Measurements from ENCODE around the gene HESX1. TPM values are rescaled to one million over a fixed set of nuclear protein-coding genes. Genes with fewer than 3 reads are reported as not detected.

HESX1 gene
- 1.6 TPM in 1 of 2 replicates, not detected in the other for total RNA-seq (2014; rRNA removed; shearing (Covaris generic))
- 2.7 TPM in 1 of 2 replicates, not detected in the other for polyA plus RNA-seq (2014; cell fraction: nucleus; rRNA removed)

DNA sequence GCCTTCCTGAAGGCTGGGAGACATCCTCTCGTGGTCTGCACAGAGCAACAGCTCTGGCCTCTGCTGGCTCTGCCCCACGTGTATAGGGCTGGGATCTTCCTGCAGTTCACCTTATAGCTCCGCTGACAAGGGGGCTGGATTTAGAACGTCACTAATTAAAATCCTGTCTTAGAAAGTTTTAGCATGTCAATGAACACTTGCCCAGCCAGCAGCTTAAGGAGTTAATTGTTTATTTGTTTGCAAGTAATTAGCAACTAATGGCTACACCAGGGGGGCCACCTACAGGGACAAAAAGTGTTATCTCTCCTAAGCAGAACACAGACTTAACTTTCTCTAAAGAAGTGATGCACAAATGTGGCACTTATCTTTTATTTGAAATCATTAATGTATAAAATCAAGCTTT is at the start of gene HESX1:
Gene HESX1, minus strand, starts transcription at position 84 of the 403 bp plus-strand sequence. Its CDS starts 60 bp downstream, at position 24.
- no peak for DNase-seq (ENCODE audit: extremely low read depth, low read depth)

DNA sequence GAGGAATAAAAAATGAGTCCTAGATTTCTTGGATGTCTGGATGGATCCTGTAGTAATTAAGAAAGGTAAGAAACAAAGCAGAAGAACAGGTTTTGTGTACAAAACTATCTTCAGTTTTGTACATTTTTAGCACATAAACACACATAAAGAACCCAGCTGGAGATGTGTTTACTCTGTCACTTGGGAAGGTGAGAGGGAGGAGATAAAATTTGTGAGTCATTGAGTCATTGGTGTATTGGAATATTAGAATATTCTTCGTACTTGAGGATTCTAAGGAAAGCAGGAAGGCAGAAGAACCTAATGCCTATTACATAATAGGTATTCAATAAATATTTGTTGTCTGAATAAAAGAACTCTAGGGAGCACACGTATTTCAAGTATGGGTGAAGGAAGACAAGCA is 45.2 kb upstream of the HESX1 start:
- no peak for DNase-seq (ENCODE audit: extremely low read depth, low read depth)

DNA sequence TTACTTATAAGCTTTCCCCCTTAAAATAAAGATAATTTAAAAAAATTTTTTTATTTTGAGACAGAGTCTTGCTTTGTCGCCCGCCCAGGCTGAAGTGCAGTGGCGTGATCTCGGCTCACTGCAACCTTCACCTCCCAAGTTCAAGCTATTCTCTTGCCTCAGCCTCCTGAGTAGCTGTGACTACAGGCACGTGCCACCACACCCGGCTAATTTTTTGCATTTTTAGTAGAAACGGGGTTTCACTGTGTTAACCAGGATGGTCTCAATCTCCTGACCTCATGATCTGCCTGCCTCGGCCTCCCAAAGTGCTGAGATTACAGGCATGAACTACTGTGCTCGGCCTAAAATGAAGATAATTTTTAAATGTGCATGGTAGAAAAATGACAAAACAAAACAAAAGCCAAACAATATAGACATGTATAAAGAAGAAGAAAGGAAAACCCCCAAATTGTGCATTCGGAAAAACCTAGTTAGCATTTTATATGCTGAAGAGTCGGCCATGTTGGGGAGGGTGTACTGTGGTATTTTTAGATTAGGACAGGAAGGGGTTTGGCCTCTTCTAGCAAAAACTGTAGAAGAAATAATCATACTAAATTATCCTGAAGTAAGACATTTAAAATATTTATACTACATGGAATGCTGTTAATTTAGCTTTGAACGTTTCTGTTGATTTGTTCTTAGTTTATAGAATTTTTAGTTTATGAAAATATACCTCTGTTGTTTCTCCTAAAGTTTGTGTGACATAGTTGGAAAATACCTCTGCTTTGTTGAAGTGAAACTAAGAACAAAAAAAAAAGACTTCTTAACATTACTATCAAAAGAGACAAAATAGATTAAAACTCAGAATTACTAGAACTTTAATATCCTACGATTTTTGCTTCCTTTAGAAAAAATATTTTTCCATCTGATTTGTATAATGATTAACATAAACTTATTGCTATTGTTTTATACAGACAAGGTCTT is 35.1 kb upstream of the HESX1 start:
- no peak for DNase-seq (ENCODE audit: extremely low read depth, low read depth)

DNA sequence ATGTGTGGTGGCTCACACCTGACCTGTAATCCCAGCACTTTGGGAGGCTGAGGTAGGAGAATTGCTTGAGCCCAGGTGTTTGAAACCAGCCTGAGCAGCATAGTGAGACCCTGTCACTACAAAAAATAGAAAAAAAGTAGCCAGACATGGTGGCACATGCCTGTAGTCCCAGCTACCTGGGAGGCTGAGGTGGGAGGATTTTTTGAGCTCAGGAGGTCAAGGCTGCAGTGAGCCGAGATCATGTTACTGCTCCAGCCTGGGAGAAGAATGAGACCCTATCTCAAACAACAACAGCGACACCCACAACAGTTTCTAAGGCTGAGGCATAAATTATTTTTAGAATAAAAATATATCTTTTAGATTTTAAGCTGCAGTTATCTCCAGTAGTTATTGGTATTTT is 34.0 kb upstream of the HESX1 start:
- DNase-seq (ENCODE audit: extremely low read depth, low read depth) = no peak

DNA sequence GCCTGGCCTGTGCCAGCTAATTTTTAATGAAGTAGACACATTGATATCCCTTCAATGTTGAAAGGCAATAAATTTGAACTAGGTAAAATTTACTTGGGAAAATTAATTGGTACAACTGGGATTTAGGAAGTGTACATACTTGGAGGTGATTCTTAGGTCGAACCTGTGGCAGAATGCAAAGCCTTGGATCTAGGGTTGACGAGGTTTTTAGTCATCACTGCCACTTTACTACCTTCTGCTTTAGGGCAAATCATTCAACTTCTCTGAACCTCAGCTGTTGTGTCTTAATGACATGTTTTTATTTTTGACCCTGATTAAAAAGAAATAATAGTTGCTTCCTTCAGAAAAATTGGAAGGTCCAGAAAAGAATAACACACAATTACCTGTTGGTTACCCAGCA is 30.2 kb upstream of the HESX1 start:
- DNase-seq (ENCODE audit: extremely low read depth, low read depth) = no peak

DNA sequence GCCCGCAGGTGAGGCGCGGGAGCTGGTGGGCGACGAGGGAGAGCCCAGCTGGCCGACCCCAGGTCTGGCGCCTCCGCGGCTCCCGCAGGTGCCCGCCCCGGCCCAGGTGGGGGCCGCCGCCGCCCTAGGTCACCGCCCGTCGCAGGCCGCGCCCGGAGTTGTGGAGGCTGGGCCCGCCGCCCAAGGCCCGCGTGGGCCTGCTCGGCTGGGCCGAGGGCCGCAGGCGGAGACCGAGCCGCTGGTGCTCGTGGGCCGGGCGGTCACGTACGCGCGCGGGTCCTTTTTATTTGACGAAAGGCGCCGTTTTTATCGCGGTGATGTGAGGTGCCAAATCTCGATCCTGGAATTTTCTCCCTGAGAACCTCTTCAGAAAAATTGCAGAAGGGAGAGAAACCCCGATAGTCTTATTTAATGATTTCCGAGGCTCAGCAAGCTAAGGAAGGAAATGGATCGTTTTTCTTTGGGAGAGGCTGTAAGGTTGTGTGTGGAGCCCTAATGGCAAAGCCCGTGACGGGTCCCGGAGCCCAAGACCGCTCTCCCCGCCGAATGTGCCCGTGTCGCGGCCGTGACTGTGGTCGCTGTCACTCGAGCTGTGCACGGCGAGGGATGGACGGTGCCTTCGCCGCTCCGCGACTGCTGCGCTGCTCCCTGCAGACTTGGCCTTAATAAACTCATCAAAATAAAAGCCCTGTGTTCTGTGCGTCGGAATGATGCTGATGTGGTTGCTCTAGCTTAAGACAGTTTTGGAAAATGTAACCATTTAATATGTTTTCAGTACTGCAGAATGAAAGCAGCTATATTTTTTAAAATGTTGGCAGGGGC is 28.4 kb upstream of the HESX1 start:
- DNase-seq (ENCODE audit: extremely low read depth, low read depth) = no peak

DNA sequence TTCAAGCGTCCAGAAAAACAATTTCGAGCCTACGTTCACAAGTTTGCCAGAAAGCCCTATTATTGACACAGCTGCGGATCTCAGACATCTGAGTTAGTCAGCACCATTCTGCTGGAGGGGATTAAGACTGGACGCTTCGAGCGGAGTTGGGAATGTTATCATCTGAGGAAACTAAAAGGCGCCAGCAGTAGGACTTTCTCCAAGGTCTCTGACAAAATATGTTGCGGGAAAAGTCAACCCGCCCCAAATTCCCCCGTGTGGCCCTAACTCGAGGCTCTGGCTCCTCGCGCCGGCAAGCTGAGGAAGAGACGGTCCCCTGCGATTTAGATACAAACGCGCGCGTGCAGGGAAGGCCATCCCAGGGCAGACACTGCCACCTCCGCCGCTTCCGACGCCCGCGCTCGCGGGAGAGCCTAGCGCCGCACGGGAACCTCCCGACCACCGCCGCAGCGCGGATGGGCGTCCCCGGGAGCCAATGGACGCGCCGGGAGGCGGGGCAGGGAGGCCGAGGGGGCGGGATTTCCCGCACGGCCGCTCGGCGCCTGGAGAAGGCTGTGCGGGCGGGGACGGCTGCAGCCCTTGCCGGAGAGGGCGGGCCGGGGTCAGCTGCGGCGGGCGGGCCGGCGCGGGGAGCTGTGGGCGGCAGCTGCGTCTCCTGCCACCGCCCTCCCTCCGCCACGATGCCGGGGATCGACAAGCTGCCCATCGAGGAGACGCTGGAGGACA is 27.6 kb upstream of the HESX1 start, which contains the start of gene APPL1:
Gene APPL1, plus strand, starts transcription at position 526 of the 726 bp plus-strand sequence. Its CDS starts 155 bp downstream, at position 681.
- peak; percentile 77 for DNase-seq (ENCODE audit: extremely low read depth, low read depth)

DNA sequence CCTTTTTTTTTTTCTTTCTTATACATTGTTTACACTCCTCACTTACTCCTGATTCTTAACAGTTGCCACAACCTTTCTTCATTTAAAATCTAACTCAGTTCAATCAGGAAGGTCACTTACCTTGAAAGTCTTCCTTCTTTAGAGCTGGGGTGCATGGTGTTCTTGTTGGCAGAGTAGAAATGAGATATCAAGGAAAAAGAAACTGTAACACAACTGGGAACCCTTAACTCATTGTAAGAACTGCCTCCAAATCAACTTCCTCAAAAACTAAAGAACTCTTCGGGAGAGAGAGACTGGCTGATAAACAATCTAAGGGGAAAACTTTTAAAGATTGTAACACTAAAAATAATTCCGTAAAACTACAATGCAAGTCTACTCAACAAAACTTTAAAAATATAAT is 26.4 kb upstream of the HESX1 start:
- no peak for DNase-seq (ENCODE audit: extremely low read depth, low read depth)

DNA sequence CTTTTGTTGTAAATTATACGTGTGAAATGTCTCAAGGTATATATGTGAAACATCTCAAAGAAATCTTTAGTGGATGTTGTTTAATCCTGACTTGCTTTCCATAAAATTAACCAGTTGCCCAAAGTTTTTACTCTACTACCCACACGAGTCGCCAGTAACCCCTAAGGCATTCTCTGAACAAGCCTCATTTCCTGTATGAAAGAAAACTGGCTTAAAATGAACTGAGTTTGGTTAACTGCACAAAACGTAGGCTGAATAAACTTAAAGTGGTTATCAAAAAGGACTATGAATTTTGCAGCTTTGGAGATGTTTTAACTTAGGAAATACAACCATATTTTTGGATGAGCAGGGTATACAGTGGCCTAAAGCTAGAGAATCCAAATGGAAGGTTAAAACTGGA is 25.1 kb upstream of the HESX1 start:
- DNase-seq (ENCODE audit: extremely low read depth, low read depth) = no peak

DNA sequence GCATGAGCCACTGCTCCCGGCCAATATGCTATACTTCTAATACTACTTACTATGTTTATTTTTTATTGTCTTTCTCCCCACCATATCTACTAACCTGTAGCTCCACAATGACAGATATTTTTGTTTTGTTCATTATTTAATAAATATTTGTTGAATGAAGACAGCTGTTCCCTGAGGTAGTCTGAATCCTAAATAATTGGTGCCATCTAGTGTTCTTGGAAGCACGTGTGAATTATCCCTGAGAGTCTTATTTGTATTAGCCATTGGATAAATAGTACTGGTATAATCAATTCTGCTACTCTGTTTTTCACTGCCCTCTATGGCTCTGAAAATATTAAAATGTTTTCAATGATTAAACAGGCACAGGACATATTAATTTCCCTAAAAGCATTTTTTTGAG is 22.1 kb upstream of the HESX1 start:
- peak; percentile 29 for DNase-seq (ENCODE audit: extremely low read depth, low read depth)

DNA sequence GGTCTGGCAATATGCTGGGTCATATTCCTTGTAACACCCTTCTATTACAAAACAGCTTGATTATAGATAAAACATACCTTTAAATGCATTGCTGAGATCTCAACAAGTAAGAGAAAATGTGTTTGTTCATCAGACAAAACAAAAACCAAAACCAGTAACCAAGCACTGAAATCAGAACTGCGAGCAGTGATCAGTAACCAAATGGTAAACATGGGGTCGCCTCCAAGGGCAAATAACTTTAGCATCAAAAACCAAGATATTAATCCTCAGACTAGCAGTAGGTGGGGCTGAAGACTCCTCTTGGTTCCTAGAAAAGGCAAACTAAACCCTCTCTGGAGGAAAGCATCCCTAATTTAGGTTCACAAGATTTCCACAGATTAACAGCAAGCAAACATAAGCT is 6.6 kb upstream of the HESX1 start:
- DNase-seq (ENCODE audit: extremely low read depth, low read depth) = no peak

DNA sequence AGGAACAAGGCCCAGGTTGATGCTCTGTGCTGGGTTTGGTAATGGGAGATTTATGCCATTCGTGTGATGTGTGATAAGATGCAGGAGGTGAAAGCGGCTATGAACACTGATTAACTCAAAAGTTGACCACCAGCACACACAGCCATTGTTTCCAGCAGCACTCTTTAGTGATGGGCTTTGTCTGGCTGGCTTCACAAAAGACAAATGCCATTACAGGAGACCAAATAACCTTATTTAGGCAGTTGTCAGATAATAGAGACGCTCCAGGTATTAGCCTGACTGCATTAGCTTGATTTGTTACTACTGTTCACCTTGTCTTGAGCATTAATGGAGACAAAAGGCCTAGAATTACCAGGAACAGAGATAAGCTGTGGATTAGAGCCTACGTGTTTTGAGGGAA is 5.1 kb downstream of the HESX1 start:
- DNase-seq (ENCODE audit: extremely low read depth, low read depth) = no peak

DNA sequence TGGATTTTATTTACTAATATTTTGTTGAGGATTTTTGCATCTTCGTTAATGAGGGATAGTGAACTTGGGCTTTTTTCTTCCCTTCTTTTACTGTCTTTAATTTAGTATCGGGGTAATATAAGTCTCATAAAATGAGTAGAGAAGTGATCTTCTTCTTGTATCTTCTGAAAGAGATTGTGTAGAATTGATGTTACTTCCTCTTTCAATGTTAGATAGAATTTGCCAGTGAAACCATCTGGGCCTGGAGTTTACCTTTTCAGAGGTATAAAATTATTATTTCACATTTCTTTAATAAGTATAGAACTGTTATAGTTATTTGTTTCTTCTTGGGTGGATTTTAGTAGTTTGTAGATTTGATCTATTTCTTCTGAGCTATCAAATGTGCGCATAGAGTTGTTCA is 7.8 kb downstream of the HESX1 start:
- DNase-seq (ENCODE audit: extremely low read depth, low read depth) = no peak

DNA sequence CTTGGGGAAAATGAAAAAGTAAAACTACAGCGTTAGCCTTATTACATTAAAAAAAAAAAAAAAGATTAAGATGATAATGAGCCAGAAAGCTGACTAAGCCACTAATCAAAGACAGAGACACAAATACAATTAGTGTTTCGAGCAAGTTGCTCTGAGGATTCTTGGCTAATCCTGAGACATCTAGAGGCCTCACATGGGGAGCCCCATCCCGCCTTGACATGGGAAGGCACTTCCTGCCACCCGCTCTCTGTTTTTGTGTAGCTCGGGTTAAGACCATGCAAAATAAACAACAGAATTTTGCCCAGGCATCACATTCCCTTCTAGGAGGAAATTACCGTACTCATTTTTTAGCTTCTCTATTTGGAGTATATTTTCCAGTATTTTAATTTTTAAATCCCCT is 15.3 kb downstream of the HESX1 start:
- DNase-seq (ENCODE audit: extremely low read depth, low read depth) = no peak

DNA sequence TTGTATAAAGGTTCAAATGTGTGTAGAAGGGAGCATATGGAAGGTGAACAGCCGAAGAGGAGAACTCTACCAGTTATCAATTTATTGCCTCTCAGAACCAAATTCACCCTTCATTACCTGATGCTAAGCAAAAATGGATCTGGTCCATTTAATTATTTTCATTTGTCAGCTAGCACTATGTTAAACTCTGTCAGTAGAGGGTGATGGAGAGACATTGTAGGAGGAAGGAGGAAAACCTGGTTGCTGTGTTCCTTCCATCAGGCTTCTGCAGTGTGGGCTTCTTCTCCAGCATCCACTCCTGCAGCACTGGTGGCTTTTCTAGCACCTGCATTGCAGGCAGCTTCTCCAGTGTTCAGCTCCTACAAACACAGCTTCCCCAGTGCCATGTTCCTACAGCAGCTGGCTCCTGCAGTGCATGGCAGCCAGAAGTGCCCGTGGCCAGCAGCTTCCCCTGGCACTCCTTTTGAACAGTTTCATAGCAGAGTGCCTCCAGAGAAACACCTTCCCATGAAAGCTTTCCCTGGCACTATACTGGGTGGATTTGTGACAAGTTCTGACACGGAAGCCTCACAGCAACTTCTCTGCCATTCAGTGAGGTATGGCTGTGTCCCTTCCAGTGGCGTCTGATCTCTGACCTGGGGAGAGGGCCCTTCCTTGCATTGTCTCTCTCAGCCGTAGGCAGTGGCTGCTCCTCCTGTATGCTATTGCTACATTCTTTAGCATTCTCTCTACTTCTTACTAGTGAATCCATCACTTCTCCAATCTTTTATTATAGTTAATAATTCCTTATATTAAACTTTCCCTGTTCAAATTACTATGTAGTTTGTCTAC is 20.0 kb downstream of the HESX1 start:
- no peak for DNase-seq (ENCODE audit: extremely low read depth, low read depth)

DNA sequence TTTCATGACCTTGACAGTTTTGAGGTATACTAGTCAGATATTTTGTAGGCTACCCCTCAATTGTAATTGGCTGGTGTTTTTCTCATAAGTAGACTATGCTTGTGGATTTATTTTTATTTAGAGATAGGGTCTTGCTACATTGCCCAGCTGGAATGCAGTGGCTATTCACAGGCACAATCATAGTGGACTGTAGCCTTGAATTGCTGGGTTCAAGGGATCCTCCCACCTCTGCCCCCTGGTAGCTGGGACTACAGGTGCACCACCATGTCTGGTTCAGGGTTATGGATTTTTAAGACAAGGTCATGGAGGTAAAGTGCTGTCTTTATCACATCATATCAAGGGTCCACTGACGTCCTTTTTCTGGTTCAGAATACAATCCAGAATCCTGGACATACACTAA is 23.7 kb downstream of the HESX1 start:
- no peak for DNase-seq (ENCODE audit: extremely low read depth, low read depth)

DNA sequence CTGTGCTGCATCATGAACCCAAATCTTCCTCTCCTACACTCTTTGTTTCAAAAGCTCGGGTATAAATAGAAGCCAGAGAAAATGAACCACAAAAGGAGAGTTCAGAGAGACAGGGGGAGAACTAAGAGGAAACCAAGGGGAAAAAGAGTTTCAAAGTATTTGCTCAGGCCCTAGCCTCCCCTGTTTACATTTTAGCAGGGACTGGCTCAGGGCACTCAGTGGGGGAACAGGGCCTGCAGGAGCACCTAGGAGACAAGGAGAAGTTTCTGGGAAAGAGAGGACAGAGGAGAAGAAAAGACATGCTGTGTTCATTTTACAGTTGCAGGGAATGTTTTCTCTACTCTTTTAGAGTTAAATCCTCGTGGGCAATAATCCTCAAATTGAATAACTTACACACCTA is 26.1 kb downstream of the HESX1 start:
- no peak for DNase-seq (ENCODE audit: extremely low read depth, low read depth)

DNA sequence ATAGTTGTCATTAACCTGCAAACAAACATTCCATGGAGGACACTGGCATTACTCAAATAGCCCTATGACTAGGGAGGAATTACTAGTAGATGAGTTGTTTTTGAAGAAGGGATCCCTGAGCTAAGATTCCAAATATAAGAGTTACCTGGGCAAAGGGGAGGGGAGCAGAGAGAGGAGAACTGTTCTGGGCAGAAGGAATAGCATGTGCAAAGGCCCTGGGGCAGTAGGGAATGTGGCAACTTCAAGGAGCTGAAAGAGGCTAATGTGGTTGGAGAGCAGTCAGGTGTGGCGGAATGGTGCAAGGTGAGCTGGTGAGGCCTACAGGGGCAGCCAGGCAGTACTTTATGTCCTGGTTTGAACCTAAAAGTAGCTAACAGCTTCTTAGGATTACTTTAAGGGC is 28.8 kb downstream of the HESX1 start:
- DNase-seq (ENCODE audit: extremely low read depth, low read depth) = no peak

DNA sequence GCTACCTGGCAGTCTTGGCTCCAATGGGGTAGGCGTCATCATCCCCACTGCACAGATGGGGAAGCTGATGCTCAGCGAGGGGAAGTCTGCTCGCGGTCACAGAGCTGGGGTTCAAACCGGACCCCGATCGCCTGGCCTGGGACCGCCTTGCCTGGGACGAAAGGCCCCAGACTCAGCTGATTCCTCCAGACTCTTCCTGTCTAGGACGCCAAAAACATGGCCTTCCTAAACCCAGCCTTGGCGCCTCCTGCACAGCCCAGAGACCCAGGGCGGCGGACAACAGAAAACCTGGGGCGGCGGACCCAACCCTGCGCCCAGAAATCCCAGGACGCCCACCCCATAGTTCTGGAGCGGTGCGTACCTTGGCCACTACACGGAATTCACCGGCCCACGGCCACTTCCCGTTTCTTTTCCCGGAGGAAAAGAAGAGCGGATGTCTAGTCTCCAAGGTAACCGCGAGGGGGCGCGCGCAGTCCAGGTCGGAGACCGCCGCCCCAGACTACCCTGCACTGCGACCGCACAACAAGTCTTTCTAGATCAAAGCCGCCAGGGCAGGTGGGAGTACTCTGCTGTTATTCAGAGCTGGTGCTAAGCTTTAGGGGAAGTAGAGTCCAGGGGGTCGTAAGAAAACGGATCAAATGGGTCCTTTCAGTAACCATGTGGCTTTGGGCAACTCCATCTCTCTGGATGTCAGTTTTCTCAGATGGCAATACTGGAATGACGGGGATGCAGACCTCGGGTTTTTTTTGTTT is 29.7 kb downstream of the HESX1 start:
- peak; percentile 60 for DNase-seq (ENCODE audit: extremely low read depth, low read depth)
